Stimulated activated CD8-positive, alpha-beta memory T cell treated with anti-CD3 and anti-CD28 coated beads, Interleukin-7, amount 100 ng/mL, for 24 hours (primary cell): ENCODE data around the gene SPINT3.
"Not testable (repeated sequence)": the region's sequence is repeated elsewhere in the genome, so short reads cannot be mapped to it uniquely, and the experiment has no call there.

Source experiments
- DNase-seq: peaks from one replicate; pipeline ENCODE4 v3.0.0-alpha.2; 2020; ENCODE audit warnings: low read depth

SPINT3 gene

DNA sequence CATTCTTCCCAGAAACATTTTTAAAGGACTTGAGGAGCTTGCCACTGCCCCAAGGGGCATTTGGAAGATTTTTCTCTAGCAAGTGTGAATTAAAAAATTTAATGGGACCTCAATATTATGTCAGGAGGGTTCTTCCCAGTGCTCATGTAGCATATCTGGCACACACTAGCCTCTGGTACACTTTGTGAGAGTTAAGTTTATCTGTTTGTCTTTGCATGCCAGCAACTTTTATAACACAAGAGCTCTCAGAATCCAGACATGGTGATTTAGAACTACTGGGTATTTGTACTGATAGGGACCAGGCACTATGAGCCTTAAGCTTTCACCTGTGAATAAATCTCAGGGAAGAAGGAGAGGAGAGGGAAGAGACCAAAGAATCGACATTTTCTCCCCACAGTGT, 12.9 kb downstream of the SPINT3 start:
- no peak for DNase-seq

DNA sequence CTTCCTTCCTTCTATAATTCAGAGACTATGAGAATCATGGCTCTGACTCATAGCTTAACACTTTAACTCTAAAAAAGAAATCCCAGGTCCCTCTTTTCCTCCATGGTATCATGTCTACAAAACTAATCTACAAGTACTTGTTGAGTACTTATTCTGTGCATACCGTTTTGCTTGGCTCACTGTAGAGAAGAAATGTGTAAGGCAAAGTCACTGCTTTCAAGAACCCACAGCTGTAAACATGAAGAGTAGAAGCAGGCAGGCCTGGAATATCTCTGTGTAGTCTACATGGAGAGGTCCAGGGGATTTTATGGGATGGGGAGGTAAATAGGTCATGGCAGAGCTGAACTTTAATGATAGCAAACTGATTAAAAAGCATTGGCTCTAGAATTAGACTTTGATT, 13.8 kb downstream of the SPINT3 start:
- DNase-seq = no peak

DNA sequence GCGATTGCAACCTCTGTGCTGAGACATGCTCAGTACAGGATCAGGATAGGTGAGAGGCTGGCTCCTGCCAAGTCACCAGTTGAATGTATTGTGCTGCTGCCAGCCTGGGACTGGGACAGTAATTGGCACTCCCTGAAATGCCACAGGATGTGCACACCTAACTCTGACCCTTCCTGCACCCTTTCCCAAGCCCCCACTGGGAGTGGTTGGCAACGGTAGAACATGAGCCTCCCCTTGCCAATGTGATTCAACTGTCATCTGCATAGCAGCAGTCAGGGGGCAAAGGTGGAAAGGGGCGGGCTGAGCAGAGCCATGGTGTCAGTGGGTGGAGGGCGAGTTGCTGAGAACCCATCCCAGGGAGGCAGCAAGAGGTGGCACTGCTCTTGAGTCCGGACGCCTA, 15.4 kb downstream of the SPINT3 start:
- no peak for DNase-seq

DNA sequence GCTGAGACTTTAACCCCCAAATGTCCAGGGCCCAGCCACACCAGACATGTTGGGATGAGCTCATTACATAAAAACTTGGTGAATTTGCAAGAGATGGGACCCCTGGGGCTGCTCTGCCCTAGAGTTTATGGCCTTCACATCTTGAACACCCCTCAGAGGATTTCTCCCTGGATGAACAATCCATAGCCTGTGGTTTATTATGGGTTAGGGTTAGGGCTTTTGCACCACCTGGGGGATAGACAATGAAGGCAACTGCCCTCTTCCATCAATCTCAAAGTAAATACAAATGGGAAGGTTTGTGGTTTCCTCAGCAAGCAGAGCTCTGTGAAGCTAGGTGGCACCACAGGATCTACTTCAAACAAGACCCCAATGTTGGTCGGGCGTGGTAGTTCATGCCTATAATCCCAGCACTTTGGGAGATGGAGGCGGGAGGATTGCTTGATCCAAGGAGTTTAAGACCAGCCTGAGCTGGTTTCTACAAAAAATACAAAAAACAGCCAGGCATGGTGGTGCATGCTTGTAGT, 17.4 kb downstream of the SPINT3 start:
- no peak for DNase-seq

DNA sequence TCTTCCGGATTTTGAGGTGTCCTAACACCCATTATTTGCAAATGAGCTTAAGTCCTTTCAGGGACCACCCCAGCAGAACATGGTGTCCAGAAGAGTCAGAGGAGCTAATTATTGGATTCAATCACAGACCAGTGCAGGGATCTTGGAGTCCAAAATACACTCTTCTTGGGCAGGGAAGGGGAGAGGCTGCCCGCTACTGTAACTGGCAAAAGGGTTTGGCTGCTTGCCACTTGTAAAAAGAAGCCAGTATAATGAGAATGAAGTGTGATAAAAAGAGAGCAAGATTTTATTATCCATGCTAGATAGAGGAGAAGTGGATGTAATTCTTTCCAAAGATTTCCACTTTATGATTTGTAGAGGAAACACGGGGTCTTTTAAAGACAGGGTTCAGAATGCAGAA, 19.3 kb downstream of the SPINT3 start:
- DNase-seq = no peak

DNA sequence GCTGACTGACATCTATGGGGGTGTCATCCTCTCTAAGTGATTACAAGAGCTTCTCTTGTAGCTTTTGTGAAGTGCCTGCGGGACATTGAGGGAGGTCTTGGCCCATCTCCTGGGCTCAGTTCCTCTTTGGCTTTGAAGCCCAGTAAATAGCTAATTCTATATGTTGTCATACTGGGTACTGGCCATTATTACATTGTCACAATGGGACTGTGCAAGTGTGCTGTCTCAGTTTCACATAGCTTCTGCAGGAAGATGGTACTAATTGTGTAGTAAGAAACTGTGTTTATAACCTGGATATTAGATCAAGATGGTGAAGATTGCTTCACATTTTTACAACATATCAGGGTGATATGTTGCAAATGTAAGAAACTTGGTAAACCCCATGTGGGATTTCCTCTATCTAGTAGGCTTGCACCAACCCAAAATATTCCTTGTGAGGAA, 19.9 kb downstream of the SPINT3 start:
- no peak for DNase-seq

DNA sequence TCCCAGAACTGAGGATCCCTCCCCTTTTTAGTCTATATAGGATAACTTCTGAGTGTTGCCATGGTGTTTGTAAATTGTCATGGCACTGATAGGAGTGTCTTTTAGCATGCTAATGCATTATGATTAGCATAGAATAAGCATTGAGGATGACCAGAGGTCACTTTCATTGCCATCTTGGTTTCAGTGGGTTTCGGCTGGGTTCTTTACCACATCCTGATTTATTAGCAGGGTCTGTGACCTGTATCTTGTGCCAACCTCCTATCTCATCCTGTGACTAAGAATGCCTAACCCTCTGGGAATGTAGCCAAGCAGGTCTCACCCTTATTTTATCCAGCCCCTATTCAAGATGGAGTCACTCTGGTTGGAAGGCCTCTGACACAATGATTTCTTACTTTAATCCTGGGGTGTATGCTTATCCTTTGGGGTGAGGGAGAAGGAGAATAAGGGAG, 26.3 kb downstream of the SPINT3 start:
- no peak for DNase-seq

DNA sequence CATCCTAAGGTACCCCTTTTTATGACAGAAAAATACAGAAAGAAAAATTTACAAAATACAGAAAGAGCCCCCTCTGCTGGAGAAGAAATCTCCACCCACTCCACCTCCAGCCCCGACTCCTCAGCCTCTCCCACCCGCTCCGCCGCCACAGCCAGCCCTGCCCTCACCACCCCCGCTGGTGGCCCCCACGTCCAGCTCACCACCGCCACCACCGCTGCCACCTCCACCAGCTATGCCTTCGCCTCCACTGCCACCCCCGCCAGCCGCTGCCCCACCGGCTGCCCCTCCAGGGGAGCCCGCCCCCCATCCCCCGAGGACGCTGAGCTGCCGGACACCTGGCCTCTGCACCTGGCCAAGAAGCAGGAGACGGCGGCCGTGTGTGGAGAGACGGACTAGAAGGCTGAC, 28.2 kb downstream of the SPINT3 start:
- no peak for DNase-seq

DNA sequence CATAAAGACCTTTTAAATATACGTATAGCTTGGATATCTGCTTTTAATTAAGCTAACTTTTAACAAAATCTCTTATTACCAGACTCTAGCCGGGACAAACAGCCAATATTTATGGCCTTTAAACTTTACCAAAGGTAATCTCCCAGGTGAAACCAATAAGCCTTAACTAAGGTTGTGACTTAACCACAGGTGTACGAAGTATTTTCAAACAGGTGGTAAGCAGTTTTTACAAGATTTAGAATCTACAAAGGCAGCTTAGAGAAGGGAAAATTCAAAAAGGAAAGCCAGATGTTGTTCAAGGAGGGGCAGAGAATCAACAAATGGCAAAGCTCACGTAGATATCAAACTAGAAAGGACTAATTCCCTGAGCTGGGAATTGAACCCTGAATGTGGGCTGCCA, 30.0 kb downstream of the SPINT3 start:
- DNase-seq = no peak

DNA sequence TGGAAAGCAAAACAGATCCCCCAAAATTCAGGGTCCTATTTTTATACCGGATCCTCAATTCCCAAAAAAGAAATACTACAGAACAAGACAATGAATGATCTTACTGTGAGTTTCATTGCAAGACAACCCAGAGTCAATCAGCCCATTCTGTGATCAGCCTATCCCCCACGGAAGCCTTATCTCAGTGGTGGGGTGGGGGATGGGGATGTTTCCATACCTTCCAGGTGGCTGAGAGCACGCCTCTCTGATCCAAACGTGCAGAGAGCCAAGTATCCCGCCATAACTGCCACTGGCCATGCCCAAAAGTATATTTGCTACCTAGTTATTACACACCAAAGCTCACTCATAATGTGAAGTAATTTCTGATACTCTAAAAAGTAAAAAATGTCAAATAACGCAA, 30.7 kb downstream of the SPINT3 start:
- DNase-seq = no peak

DNA sequence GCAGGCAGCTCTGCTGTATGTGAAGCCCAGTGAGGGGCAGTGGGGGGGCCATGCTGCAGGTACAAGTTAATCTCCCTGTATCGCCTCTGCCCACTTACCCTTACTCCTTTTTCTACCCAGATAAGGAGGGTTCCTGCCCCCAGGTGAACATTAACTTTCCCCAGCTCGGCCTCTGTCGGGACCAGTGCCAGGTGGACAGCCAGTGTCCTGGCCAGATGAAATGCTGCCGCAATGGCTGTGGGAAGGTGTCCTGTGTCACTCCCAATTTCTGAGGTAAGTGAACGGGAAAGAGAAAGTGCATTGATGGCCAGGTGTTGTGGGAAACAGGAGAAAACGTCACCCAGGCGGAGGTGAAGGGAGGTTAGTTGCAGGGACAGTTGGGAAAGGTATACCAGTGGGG, 35.6 kb downstream of the SPINT3 start:
- no peak for DNase-seq

DNA sequence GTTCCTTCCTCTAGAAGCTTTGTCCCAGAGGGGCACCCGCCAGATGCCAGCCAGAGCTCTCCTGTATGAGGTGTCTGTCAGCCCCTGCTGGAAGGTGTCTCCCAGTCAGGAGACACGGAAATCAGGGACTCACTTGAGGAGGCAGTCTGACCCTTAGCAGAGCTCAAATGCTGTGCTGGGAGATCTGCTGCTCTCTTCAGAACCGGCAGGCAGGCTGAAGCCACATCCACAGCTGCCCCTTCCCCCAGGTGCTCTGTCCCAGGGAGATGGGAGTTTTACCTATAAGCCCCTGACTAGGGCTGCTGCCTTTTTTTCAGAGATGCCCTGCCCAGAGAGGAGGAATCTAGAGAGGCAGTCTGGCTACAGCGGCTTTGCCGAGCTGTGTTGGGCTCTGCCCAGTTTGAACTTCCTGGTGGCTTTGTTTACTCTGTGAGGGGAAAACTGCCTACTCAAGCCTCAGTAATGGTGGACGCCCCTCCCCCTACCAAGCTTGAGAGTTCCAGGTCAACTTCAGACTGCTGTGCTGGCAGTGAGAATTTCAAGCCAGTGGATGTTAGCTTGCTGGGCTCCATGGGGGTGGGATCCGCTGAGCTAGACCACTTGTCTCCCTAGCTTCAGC, 37.8 kb downstream of the SPINT3 start:
- not testable (repeated sequence) for DNase-seq

DNA sequence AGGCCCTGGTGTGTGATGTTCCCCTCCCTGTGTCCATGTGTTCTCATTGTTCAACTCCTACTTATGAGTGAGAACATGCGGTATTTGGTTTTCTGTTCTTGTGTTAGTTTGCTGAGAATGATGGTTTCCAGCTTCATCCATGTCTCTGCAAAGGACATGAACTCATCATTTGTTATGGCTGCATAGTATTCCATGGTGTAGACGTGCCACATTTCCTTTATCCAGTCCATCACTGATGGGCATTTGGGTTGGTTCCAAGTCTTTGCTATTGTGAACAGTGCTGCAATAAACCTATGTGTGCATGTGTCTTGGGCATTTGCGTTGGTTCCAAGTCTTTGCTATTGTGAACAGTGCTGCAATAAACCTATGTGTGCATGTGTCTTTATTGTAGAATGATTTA, 43.1 kb downstream of the SPINT3 start:
- not testable (repeated sequence) for DNase-seq

DNA sequence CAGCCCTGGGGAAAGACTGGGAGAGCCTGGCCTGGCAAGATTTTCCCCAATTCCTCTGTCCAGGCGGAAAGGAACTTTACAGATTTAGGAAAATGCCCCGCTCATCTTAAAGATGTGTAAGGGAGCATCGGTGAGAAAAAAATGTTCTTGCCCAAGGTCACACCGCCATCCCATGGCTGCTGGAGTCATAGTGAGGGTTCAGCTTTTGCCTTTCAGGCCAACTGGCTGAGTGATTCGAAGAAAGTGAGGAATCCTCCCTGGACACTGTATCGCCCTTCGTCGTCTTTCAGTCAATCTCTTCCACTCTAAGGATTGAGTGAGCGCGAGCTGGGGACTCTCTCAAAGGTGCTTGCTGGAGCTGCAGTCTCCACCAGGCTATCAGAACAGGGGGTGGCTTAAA, 44.5 kb downstream of the SPINT3 start:
- DNase-seq = no peak

DNA sequence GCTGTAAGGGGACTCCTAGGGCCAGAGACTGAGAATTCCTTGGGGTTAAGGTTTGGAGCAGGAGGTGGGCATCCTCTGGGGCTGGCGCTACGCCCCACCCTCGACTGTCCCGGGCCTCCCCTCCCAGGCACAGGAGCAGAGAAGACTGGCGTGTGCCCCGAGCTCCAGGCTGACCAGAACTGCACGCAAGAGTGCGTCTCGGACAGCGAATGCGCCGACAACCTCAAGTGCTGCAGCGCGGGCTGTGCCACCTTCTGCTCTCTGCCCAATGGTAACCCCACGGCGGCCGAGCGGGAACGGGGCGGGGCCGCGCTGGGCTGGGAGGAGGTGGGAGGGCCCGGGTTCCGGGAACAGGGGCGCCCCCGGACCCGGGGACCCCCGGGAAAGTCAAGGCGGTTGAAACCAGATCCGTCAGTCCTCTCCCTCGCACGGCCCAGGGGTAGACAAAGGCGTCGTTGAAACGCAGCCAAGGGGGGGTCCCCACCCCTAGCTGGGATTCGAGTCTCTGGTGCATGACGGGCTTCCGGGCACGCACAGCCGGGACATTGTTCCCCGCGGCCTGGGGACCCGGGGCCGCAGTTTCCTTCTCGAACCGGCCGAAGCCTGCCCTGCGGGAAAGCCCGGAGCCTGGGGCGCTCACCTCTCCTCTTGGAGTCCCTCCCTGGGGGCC, 45.0 kb downstream of the SPINT3 start:
- no peak for DNase-seq

DNA sequence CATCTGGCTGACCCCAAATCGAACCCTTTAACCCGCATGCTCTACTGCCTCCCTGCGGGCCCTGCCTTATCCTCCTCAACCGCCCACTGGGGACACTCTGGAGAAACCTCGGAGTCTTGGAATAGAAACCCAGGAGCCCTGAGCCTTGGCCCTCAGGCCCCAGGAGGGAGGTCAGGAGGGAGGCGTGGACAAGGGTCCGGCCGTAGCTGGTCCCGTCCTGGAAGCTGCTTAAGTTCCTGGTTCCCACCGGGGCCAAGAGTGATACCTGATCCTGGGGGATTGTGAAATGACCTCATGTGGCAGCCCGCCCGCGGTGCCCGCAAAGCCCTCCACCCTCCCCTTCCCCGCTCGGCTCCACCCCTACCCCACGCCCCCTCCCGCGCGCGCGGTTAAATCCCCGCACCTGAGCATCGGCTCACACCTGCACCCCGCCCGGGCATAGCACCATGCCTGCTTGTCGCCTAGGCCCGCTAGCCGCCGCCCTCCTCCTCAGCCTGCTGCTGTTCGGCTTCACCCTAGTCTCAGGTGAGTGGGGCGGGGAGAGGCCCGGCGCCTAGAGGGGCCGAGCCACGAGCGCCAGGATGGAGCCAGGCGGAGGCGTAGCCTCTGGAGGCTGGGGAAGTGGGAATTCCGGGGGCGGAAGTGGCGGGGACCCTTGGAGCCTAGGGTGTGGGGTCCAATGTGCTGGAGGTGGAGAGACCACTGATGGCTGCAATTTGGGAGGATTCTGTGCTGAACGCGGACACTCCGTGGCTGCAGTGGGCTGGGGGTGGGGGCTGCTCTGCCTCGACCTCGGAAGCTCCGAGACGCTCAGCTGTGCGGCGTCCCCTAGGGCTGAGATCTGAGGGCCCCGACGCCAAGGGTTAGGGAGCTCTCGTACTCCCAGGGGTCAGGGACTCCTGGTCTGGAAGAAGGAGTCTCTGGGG, 45.8 kb downstream of the SPINT3 start, which contains the start of gene WFDC2:
Gene WFDC2 (plus strand): TSS at position 418 of the 926 bp plus-strand sequence. CDS start 29 bp downstream, at position 447.
- no peak for DNase-seq

DNA sequence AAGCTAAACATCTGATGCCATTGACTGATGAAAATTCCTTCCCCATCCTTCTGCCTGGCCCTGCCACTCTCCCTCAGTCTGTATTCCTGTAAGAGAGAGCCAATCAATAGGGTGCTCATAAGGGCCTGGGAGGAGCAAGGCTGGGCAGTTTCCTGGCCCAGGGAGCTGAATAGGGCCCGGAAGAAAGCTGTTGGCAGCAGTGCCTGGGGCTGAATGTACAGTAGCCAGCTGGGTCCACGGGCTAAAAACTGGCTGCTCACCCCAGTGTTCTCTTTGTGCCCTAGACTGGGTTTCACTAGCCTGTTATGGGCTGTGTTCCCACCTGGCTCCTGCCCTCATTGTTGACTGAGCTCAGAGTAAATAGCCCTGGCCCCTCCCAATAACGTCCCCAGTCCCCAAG, 47.6 kb downstream of the SPINT3 start:
- no peak for DNase-seq

DNA sequence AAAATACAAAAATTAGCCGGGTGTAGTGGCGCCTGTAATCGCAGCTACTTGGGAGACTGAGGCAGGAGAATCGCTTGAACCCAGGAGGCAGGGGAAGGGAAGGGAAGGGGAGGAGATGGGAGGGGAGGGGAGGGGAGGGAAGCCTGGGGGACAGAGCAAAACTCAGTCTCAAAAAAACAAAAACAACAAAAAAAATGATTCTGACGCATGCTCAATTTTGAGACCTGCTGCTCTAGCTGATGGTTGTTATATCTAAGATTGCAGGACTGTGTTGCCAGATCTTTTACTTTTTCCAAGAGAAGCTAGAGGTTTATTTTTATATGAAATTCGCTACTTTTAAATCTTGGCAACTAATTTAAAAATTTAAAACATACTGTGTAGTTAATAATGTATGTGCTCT, 48.2 kb downstream of the SPINT3 start:
- DNase-seq = no peak

DNA sequence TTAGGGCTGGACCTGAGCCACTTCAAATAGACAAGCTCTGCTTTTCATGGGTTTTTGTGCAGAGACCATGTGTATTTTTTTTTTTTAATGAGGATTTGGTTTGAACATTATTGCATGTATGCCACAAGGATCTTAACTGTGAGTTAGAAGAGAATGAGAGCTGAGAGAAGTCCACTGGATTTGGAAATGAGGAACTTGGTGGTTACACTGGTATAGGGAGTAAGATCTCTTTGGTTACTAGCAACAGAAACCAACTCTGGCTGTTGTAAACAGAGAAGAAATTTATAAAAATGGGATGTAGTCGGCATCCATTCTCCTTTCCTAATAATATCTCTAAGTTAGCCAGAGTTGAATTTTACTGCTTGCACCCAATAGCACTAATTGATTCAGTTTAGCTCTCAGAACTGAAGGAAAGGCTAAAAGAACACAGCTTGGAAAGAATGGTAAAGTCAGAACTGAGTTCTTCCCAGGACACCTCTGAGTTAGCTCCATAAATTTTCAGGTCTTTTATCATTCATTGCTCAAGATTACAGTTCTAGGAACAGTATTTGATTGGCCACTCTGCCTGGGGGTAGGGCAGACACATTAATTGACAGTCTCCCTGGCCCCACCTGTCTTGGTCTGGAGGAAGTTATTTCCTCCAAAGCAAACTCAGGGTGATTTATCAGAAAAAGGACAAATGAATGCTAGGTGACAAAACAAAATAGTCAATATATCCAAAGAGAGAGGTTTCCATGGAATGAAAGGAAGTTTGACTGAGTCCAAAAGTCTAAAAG, 49.7 kb downstream of the SPINT3 start:
- no peak for DNase-seq

DNA sequence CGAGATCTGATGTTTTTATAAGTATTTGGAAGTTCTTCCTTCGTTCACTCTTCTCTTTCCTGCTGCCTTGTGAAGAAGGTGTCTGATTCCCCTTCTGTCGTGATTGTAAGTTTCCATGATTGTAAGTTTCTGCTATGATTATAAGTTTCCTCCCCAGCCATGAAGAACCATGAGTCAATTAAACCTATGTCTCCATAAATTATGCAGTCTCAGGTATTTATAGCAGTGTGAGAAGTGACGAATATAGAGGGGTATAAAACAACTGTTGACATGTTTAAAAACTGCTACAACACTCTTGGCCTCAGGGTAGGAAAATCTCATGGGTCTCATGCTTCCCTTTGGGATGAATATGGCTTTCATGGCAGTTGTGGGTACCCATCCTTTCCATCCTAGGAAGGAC, 51.7 kb downstream of the SPINT3 start:
- no peak for DNase-seq

DNA sequence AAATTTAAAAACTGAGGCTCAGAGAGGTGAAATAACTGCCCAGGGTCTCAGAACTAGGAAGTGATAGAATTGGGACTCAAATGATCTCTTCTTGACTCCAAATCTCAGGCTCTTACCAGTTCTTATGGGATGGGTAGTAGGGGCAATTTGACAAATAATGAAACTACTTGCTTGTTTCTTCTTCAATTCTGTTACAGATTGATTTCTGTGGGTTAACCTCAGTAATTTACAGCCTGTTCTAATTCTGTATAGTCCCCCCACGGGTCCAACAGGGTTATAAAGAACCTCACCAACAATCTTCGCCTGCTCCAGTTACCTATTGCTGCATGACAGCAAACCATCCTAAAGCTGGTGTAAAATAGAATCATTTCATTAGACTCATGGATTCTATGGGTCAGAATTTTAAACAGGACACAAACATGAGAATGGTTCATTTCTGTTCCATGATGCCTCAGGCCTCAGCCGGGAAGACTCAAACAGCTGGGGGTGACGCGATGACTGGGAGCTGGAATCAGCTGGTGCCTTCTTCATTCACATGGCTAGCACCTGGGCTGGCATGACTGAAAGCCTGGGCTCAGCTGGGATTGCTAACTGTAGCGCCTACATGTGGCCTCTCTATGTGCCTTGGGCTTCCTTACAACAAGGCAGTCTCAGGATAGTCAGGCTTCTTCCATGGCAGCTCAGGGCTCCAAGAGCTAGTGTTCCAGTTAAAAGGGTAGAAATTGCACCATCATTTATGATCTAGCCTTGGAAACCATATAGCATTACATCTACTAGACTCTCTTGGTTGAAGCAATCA, 52.5 kb downstream of the SPINT3 start:
- no peak for DNase-seq
